WTC11 (cell line): Measurements from ENCODE around the gene OR52I1. TPM values are rescaled to one million over a fixed set of nuclear protein-coding genes. Genes with fewer than 3 reads are reported as not detected.
A peak's percentile ranks its signal among the peaks of the same experiment; 100 is the strongest.

Source experiments
- ATAC-seq: fragments of 200-7000 bp; cut with Tn5 transposase; 2 replicates; pipeline ENCODE4 v1.10.0; 2021; ENCODE audit warnings: mild to moderate bottlenecking, moderate library complexity
- CTCF ChIA-PET: fragments of 300-600 bp; sonication (Branson Sonifier 250); formaldehyde crosslinking; loops from one replicate; lab custom pipeline; 2021; ENCODE audit warnings: antibody characterized with exemption; lab: Charles Lee
- POLR2A ChIA-PET: fragments of 350-600 bp; sonication (Branson Sonifier 250); formaldehyde crosslinking; loops from one replicate; lab custom pipeline; 2021; ENCODE audit warnings: antibody characterized with exemption; lab: Charles Lee
- DNase-seq: peaks from one replicate; pipeline ENCODE4 v3.0.0; 2021; ENCODE audit warnings: low spot score
- H3K27ac Mint-ChIP-seq: 2 replicates; pipeline ENCODE4 v1.8.0; 2021; ENCODE audit warnings: mixed read lengths
- H3K27me3 Mint-ChIP-seq: 2 replicates; pipeline ENCODE4 v1.8.0; 2021; ENCODE audit warnings: low read depth, mild to moderate bottlenecking, moderate library complexity, mixed read lengths
- H3K36me3 Mint-ChIP-seq: 2 replicates; pipeline ENCODE4 v1.8.0; 2021; ENCODE audit warnings: mixed read lengths
- H3K4me1 Mint-ChIP-seq: 2 replicates; pipeline ENCODE4 v1.8.0; 2022; ENCODE audit warnings: mixed read lengths
- H3K4me3 Mint-ChIP-seq: 2 replicates; pipeline ENCODE4 v1.8.0; 2021; ENCODE audit warnings: mild to moderate bottlenecking, moderate library complexity, mixed read lengths
- H3K9me3 Mint-ChIP-seq: 2 replicates; pipeline ENCODE4 v1.8.0; 2021; ENCODE audit warnings: mixed read lengths
- FOXP1 ChIP-seq: sonication (generic); formaldehyde crosslinking; IDR thresholded peaks from 2 replicates; pipeline ENCODE4 v1.8.0; 2022; ENCODE audit warnings: missing genetic modification reagents, mild to moderate bottlenecking, moderate library complexity, borderline replicate concordance
- IRF2 ChIP-seq: sonication (generic); formaldehyde crosslinking; IDR thresholded peaks from 2 replicates; pipeline ENCODE4 v1.8.0; 2022; ENCODE audit warnings: low read depth, missing genetic modification reagents, borderline replicate concordance
- NFYB ChIP-seq: sonication (generic); formaldehyde crosslinking; conservative IDR thresholded peaks from 2 replicates; pipeline ENCODE4 v1.8.0; 2022; ENCODE audit warnings: low read depth, missing genetic modification reagents
- ZBTB21 ChIP-seq: sonication (generic); formaldehyde crosslinking; IDR thresholded peaks from 2 replicates; pipeline ENCODE4 v1.8.1; 2023; ENCODE audit warnings: mild to moderate bottlenecking, missing genetic modification reagents, borderline replicate concordance
- ZNF416 ChIP-seq: fragments of 250-450 bp; sonication (Bioruptor Pico); IDR thresholded peaks from 2 replicates; pipeline ENCODE4 v1.9.0; 2021; ENCODE audit warnings: mild to moderate bottlenecking, inconsistent platforms
- total RNA-seq: library from RNA; stranded (reverse); gene quantifications from 3 replicates; pipeline ENCODE4 v1.2.3, GENCODE V29; 2021
- TF ChIP-seq, protein P1 (sequence below): sonication (generic); formaldehyde crosslinking; IDR thresholded peaks from 2 replicates; pipeline ENCODE4 v1.8.0; 2023; ENCODE audit warnings: missing genetic modification reagents, mild to moderate bottlenecking, borderline replicate concordance
- TF ChIP-seq, protein P2 (sequence below): fragments of 250-450 bp; sonication (Bioruptor Pico); IDR thresholded peaks from 2 replicates; pipeline ENCODE4 v1.9.0; 2021; ENCODE audit warnings: mild to moderate bottlenecking
- TF ChIP-seq, protein P3 (sequence below): sonication (generic); formaldehyde crosslinking; IDR thresholded peaks from 2 replicates; pipeline ENCODE4 v1.8.0; 2022; ENCODE audit warnings: missing genetic modification reagents
- TF ChIP-seq, protein P4 (sequence below): sonication (generic); formaldehyde crosslinking; IDR thresholded peaks from 2 replicates; pipeline ENCODE4 v1.8.1; 2022; ENCODE audit warnings: missing genetic modification reagents, borderline replicate concordance

Gene OR52I1
- total RNA-seq, 1 experiment from 2014 or later = not detected

DNA sequence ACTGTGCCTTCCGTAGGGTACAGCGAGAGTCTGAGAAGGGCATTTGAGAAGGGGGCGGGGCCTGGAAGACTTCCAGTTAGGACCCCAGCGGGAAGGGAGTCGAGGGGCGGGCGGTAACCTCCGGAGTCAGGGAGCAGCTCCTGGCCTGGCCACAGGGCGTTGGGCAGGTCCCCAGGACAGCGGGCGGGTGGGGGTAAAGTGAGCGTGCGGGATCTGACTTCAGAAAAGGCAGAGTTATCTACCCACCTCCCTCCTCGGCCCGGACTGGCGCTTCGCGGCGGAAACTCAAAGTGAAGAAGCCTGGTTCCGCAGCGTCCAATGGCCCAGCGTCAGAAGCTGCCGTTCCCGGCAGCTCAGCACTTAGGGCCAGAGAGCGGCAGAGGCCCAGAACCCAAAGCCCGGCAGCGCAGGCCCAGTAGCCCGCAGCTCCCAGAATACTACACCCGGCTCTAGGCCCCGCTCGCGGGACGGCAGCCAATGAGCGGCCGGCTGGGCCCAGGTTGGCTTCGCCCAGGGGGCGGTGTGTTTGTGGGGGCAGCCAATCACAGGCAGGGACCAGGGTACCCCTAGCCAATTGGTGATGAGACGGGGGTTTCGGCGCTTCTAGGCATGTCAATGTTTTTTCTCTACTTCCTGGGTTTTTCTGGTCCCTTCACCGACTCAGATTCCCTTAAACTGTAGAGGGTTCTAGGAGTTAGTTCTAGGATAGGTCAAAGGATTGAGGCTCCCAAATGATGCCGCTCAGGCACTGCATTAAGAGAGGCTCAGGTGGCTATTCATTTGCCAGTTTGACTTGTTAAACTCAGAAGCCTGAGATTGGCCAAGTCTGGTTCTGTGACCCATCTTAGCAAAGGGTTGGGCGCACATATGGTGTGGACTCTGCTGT lies 14.2 kb downstream of the OR52I1 start, which contains the start of gene TRIM68:
TRIM68 (minus strand) TSS at position 451 of the 886 bp plus-strand sequence. CDS start 2,727 bp downstream, outside the sequence.
- TF ChIP-seq, protein P1, sequence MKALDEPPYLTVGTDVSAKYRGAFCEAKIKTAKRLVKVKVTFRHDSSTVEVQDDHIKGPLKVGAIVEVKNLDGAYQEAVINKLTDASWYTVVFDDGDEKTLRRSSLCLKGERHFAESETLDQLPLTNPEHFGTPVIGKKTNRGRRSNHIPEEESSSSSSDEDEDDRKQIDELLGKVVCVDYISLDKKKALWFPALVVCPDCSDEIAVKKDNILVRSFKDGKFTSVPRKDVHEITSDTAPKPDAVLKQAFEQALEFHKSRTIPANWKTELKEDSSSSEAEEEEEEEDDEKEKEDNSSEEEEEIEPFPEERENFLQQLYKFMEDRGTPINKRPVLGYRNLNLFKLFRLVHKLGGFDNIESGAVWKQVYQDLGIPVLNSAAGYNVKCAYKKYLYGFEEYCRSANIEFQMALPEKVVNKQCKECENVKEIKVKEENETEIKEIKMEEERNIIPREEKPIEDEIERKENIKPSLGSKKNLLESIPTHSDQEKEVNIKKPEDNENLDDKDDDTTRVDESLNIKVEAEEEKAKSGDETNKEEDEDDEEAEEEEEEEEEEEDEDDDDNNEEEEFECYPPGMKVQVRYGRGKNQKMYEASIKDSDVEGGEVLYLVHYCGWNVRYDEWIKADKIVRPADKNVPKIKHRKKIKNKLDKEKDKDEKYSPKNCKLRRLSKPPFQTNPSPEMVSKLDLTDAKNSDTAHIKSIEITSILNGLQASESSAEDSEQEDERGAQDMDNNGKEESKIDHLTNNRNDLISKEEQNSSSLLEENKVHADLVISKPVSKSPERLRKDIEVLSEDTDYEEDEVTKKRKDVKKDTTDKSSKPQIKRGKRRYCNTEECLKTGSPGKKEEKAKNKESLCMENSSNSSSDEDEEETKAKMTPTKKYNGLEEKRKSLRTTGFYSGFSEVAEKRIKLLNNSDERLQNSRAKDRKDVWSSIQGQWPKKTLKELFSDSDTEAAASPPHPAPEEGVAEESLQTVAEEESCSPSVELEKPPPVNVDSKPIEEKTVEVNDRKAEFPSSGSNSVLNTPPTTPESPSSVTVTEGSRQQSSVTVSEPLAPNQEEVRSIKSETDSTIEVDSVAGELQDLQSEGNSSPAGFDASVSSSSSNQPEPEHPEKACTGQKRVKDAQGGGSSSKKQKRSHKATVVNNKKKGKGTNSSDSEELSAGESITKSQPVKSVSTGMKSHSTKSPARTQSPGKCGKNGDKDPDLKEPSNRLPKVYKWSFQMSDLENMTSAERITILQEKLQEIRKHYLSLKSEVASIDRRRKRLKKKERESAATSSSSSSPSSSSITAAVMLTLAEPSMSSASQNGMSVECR = peak; percentile 35; the same call in 1 of the 2 replicates
- TF ChIP-seq, protein P2, sequence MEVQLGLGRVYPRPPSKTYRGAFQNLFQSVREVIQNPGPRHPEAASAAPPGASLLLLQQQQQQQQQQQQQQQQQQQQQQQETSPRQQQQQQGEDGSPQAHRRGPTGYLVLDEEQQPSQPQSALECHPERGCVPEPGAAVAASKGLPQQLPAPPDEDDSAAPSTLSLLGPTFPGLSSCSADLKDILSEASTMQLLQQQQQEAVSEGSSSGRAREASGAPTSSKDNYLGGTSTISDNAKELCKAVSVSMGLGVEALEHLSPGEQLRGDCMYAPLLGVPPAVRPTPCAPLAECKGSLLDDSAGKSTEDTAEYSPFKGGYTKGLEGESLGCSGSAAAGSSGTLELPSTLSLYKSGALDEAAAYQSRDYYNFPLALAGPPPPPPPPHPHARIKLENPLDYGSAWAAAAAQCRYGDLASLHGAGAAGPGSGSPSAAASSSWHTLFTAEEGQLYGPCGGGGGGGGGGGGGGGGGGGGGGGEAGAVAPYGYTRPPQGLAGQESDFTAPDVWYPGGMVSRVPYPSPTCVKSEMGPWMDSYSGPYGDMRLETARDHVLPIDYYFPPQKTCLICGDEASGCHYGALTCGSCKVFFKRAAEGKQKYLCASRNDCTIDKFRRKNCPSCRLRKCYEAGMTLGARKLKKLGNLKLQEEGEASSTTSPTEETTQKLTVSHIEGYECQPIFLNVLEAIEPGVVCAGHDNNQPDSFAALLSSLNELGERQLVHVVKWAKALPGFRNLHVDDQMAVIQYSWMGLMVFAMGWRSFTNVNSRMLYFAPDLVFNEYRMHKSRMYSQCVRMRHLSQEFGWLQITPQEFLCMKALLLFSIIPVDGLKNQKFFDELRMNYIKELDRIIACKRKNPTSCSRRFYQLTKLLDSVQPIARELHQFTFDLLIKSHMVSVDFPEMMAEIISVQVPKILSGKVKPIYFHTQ = no peak
- 0 out of 2 replicates have a peak, but pooled peaks have one; percentile 29 for TF ChIP-seq FOXP1 (CRISPR knock-in tag)
- TF ChIP-seq ZNF416 (CRISPR knock-in tag) = 0 out of 2 replicates have a peak, but pooled peaks have one; percentile 29
- TF ChIP-seq, protein P3, sequence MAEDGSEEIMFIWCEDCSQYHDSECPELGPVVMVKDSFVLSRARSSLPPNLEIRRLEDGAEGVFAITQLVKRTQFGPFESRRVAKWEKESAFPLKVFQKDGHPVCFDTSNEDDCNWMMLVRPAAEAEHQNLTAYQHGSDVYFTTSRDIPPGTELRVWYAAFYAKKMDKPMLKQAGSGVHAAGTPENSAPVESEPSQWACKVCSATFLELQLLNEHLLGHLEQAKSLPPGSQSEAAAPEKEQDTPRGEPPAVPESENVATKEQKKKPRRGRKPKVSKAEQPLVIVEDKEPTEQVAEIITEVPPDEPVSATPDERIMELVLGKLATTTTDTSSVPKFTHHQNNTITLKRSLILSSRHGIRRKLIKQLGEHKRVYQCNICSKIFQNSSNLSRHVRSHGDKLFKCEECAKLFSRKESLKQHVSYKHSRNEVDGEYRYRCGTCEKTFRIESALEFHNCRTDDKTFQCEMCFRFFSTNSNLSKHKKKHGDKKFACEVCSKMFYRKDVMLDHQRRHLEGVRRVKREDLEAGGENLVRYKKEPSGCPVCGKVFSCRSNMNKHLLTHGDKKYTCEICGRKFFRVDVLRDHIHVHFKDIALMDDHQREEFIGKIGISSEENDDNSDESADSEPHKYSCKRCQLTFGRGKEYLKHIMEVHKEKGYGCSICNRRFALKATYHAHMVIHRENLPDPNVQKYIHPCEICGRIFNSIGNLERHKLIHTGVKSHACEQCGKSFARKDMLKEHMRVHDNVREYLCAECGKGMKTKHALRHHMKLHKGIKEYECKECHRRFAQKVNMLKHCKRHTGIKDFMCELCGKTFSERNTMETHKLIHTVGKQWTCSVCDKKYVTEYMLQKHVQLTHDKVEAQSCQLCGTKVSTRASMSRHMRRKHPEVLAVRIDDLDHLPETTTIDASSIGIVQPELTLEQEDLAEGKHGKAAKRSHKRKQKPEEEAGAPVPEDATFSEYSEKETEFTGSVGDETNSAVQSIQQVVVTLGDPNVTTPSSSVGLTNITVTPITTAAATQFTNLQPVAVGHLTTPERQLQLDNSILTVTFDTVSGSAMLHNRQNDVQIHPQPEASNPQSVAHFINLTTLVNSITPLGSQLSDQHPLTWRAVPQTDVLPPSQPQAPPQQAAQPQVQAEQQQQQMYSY (CRISPR knock-in tag) = peak; percentile 57
- TF ChIP-seq, protein P4, sequence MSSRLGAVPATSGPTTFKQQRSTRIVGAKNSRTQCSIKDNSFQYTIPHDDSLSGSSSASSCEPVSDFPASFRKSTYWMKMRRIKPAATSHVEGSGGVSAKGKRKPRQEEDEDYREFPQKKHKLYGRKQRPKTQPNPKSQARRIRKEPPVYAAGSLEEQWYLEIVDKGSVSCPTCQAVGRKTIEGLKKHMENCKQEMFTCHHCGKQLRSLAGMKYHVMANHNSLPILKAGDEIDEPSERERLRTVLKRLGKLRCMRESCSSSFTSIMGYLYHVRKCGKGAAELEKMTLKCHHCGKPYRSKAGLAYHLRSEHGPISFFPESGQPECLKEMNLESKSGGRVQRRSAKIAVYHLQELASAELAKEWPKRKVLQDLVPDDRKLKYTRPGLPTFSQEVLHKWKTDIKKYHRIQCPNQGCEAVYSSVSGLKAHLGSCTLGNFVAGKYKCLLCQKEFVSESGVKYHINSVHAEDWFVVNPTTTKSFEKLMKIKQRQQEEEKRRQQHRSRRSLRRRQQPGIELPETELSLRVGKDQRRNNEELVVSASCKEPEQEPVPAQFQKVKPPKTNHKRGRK (CRISPR knock-in tag) = no peak
- peak; percentile 83 for TF ChIP-seq NFYB (CRISPR knock-in tag)
- TF ChIP-seq IRF2 = no peak
- no peak for TF ChIP-seq ZBTB21
- peak within 1 kb of the TSS; percentile 45 for H3K27ac Mint-ChIP-seq
- peaks cover 6% of the 10 kb centered on the region; the same call in 1 of the 2 replicates for H3K9me3 Mint-ChIP-seq
- peak; percentile 95 for DNase-seq
- ChIA-PET CTCF (interaction anchor here (0.6 to 2.7 kb wide), 6 partner anchors 10 to 421 kb away, joined by 3 to 18 read pairs (median 5); partner anchors contain the start of gene OR51D1), POLR2A (interaction anchor here (0.7 to 1.0 kb wide), 3 partner anchors 9 to 1201 kb away, joined by 3 read pairs; no protein-coding TSS in a partner anchor)
- peaks cover 9% of the 10 kb centered on the region for H3K4me1 Mint-ChIP-seq
- ATAC-seq = peak; percentile 98
- no peaks in the 10 kb centered on the region; the same call in 1 of the 2 replicates for H3K36me3 Mint-ChIP-seq
- H3K4me3 Mint-ChIP-seq = peak within 1 kb of the TSS; percentile 77
- H3K27me3 Mint-ChIP-seq = peaks cover 19% of the 10 kb centered on the region
